Transverse colon (tissue), 4 donors: Measurements from ENCODE around the gene PMAIP1. TPM values are rescaled to one million over a fixed set of nuclear protein-coding genes. Genes with fewer than 3 reads are reported as not detected.

Source experiments
- DNase-seq: peaks from one replicate; pipeline ENCODE4 v3.0.0-alpha.2; 2019
- H3K27ac ChIP-seq, 4 donors: fragments of 200-600 bp; sonication (generic); 2 replicates each; pipeline ENCODE4 v1.5.1; 2016 to 2018; ENCODE audit warnings: inconsistent platforms in 4 of 4
- H3K27me3 ChIP-seq: fragments of 200-600 bp; sonication (generic); 2 replicates; pipeline ENCODE4 v1.5.1; 2017; ENCODE audit warnings: inconsistent platforms
- H3K36me3 ChIP-seq, 4 donors: fragments of 200-600 bp; sonication (generic); 2 replicates each; pipeline ENCODE4 v1.5.1; 2017 to 2019; ENCODE audit warnings: inconsistent platforms in 4 of 4
- H3K4me1 ChIP-seq, 4 donors: fragments of 200-600 bp; sonication (generic); 2 replicates each; pipeline ENCODE4 v1.5.1; 2017 to 2020; ENCODE audit warnings: inconsistent platforms in 4 of 4
- H3K4me3 ChIP-seq, 4 donors: fragments of 200-600 bp; sonication (generic); 1 replicate in 1 of 4; 2 replicates in 3 of 4; pipeline versions ENCODE4 v1.5.1 to v1.6.1; 2017 to 2019; ENCODE audit warnings: inconsistent platforms in 4 of 4
- H3K9me3 ChIP-seq, 2 donors: fragments of 200-600 bp; sonication (generic); 2 replicates each; pipeline ENCODE4 v1.5.1; 2017 to 2019; ENCODE audit warnings: inconsistent platforms in 2 of 2
- EP300 ChIP-seq: sonication (generic); formaldehyde crosslinking; IDR thresholded peaks from one replicate; pipeline ENCODE4 v1.6.1; 2017; ENCODE audit warnings: antibody characterized with exemption, low read depth
- POLR2A ChIP-seq: fragments of 450-650 bp; IDR thresholded peaks from one replicate; pipeline ENCODE4 v1.6.1; 2016; ENCODE audit warnings: antibody characterized with exemption, mild to moderate bottlenecking, moderate library complexity
- POLR2AphosphoS5 ChIP-seq, 3 donors: sonication (generic); formaldehyde crosslinking; IDR thresholded peaks; one replicate each; pipeline ENCODE4 v1.6.1; 2016; ENCODE audit warnings: antibody characterized with exemption in 3 of 3
- WGBS, 2 donors: methylation state at CpG; one replicate each; pipeline ENCODE4 v1.1.5; 2018; ENCODE audit warnings: low coverage in 1 of 2; 5-methylcytosine and 5-hydroxymethylcytosine counted together
- in situ Hi-C, 4 donors: fragments of 200-750 bp; cut with MboI; loops; one replicate each; pipeline versions ENCODE4 v1.15.0 to v1.15.1; 2017; ENCODE audit warnings: low sequenced_read_pairs in 3 of 4, low pct_ligation_motif_present in 1 of 4, low pct_unique_long_range_greater_than_20kb in 1 of 4
- intact Hi-C: fragments of 100-400 bp; cut with DNase I; formaldehyde crosslinking; loops from one replicate; pipeline ENCODE4 v1.15.1; 2023; ENCODE audit warnings: low total_unique reads
- total RNA-seq, 4 donors: library from RNA; depleted of rRNA; stranded (reverse); fragments of >200 nt; gene quantifications; one replicate each; pipeline ENCODE4 v1.1.0, GENCODE V29; 2016
- TF ChIP-seq, protein P1 (sequence below), 5 experiments: fragments of 200-600 bp in 3 of 5; fragments of 450-650 bp in 2 of 5; sonication (generic) in 3 of 5; IDR thresholded peaks; 1 replicate in 2 of 5; 2 replicates in 3 of 5; pipeline ENCODE4 v1.5.1; 2016 to 2017; ENCODE audit warnings: antibody characterized with exemption in 5 of 5, inconsistent platforms in 3 of 5, mild to moderate bottlenecking in 2 of 5, moderate library complexity in 1 of 5

The PMAIP1 gene
- total RNA-seq, 4 donors from 2014 or later, result 0.82 to 66.5 (median 3.5) TPM; not detected in 1

DNA sequence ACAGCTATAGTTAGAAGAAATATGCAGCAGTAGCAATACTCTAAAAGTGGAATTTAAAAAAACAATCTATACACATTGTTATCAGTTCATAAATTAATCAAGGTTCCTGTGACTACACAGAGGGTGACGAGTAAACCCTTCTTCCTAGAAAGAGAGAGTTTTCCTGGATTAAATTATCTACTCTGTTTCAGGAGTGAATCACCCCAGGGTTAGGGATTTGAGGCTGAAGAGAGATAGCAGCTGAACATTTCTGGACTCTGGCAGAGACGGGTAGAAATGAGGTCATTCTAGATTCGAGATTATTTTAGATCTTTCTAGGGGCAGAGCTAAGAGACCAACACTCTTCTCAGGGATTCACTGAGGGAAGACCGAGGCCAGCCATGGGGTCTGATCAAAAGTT, 38.8 kb upstream of the PMAIP1 start:
- H3K4me3 ChIP-seq, result no peak overlapping the region
- in situ Hi-C loops, result no loop called here
- H3K9me3 ChIP-seq, result no peaks in the 10 kb centered on the region
- intact Hi-C loops, result no loop called here
- H3K27ac ChIP-seq, result no peak overlapping the region
- no peak for TF ChIP-seq POLR2AphosphoS5 (IDR thresholded peaks at IDR 0.05)
- TF ChIP-seq POLR2A, result no peak
- TF ChIP-seq, protein P1, sequence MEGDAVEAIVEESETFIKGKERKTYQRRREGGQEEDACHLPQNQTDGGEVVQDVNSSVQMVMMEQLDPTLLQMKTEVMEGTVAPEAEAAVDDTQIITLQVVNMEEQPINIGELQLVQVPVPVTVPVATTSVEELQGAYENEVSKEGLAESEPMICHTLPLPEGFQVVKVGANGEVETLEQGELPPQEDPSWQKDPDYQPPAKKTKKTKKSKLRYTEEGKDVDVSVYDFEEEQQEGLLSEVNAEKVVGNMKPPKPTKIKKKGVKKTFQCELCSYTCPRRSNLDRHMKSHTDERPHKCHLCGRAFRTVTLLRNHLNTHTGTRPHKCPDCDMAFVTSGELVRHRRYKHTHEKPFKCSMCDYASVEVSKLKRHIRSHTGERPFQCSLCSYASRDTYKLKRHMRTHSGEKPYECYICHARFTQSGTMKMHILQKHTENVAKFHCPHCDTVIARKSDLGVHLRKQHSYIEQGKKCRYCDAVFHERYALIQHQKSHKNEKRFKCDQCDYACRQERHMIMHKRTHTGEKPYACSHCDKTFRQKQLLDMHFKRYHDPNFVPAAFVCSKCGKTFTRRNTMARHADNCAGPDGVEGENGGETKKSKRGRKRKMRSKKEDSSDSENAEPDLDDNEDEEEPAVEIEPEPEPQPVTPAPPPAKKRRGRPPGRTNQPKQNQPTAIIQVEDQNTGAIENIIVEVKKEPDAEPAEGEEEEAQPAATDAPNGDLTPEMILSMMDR (IDR thresholded peaks at IDR 0.05), result no peak
- no peak for TF ChIP-seq EP300
- H3K36me3 ChIP-seq, result no peaks in the 10 kb centered on the region
- peaks cover 0 to 4% (median 0%) of the 10 kb centered on the region in 4 donors for H3K4me1 ChIP-seq
- 67 to 70% methylated on average over 4 of the region's 4 CpGs for WGBS, 2 donors
- no peak for DNase-seq
- H3K27me3 ChIP-seq, result no peaks in the 10 kb centered on the region

DNA sequence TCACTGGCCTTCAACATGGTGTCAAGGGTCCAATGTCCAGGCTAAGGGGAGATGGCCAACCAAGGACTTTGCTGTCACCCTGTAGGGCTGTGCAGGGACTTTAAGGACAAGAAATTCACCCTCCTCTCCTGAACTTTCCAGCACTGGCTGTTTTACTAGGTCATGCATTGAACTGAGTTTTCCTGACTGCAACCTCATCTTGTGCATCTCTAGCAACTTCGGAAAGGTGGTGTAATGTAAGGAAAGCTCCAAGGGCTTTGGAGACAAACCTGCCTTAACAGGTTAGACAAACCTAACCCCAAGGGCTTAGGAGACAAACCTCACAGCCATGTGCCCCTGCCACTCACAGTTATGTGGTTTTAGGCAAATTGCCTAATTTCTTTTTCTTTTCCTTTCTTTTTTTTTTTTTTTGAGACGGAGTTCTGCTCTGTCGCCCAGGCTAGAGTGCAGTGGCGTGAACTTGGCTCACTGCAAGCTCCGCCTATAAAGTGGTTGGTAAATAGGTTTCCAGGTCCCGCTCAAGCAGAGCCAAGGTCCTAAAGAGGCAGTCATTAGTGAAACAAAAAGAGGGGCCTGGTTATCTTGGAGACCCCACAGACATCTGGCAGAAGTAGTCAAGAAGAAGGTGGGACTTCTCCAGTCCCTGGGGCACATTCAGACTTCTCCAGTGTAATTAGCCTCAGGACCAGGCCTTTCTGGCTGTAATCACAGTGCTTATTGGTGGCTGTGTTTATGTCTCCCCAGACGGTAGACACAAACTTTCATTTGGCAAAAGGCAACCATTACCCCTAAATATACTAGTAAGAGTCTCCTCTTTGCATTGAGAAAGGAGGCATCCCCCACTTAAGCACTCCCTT, 37.6 kb upstream of the PMAIP1 start:
- WGBS, 2 donors, result 59 to 74% methylated on average over 4 to 7 of the region's 7 CpGs
- Histone ChIP-seq H3K4me3 (no peak overlapping the region), H3K27me3 (no peaks in the 10 kb centered on the region), H3K4me1 (peaks cover 0 to 4% (median 0%) of the 10 kb centered on the region in 4 donors), H3K27ac (no peak overlapping the region), H3K36me3 (no peaks in the 10 kb centered on the region), H3K9me3 (no peaks in the 10 kb centered on the region)
- in situ Hi-C loops (no loop called here), intact Hi-C loops (no loop called here)
- no peak for DNase-seq
- TF ChIP-seq, protein P1 (IDR thresholded peaks at IDR 0.05), result no peak
- TF ChIP-seq POLR2A, result no peak

DNA sequence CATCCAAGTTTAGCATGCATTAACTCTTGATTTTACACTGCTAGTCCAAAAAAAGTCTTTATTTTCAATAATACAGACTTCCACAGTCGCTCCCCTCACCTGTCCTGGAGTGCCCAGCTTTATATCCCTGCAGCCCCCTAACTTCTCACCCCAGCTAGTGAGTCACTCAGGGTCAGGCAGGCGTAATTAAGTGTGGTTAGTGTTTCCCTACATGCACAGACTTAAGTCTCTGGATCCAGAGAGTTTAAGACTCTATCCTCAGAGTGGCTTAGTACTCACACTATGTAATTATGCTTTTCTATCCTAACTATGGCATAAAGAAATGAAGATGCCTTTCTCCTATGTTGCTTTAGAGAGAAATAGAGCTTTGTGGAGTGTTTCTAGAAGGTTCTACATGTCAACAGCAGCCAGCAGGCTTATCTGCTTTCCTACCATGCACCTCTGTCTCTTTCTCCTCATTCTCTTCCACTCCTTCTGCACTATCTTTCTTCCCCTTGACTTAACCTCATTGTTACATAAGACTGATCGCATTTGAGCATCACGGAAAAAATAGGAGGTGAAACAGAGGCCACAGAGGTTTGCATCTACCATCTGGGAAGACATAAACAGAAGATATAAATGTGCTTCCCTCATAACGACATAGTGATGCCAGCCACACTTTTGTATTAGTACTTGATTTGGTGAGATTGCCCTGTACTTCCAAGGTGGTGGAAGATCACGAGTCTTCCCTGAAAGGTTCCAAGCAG, 34.4 kb upstream of the PMAIP1 start:
- in situ Hi-C loops, result no loop called here
- Histone ChIP-seq H3K4me3 (no peak overlapping the region), H3K4me1 (peaks cover 0 to 4% (median 0%) of the 10 kb centered on the region in 4 donors), H3K36me3 (no peaks in the 10 kb centered on the region), H3K27ac (no peak overlapping the region), H3K9me3 (no peaks in the 10 kb centered on the region), H3K27me3 (no peaks in the 10 kb centered on the region)
- DNase-seq, result no peak
- TF ChIP-seq POLR2AphosphoS5 (IDR thresholded peaks at IDR 0.05), result no peak
- TF ChIP-seq POLR2A, result no peak
- TF ChIP-seq, protein P1 (IDR thresholded peaks at IDR 0.05), result no peak
- TF ChIP-seq EP300, result no peak
- intact Hi-C loops, result no loop called here
- WGBS, 2 donors, result 72 to 84% methylated on average over 5 to 6 of the region's 6 CpGs

DNA sequence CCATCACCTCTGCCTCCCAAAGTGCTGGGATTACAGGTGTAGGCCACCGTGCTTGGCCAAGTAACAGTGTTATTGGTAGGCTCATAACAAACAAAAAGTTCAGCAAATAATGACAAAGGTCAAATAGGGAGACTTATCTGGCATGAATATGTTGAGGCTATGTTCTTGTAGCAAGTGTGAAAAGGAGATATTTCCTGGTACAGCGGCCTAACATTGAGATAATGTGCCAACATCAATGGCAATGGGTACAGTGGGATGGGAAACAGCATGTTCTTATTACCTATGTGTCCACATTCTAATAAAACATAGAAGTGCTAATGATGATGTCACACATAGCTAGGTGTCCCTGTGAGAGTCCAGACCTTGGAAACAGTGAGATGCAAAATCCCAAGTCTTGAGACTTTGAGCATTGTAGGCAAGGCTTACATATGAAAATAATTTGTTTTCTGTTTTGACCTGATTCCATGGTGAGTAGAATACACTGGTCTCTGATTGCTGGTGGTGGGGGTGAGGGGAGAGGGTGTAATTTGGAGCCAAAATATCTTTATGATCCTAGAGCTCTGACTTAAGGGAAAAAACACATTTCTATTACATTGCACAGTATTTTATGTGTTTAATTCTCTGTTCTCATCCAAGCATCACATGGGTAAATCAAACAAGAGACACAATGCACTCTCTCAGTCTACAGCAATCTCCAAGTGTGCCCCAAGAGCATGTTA, 33.1 kb upstream of the PMAIP1 start:
- no peak for DNase-seq
- Histone ChIP-seq H3K9me3 (no peaks in the 10 kb centered on the region), H3K4me1 (peaks cover 0 to 4% (median 0%) of the 10 kb centered on the region in 4 donors), H3K27me3 (no peaks in the 10 kb centered on the region), H3K4me3 (no peak overlapping the region), H3K36me3 (no peaks in the 10 kb centered on the region), H3K27ac (no peak overlapping the region)
- TF ChIP-seq, protein P1 (IDR thresholded peaks at IDR 0.05), result no peak
- in situ Hi-C loops (no loop called here), intact Hi-C loops (no loop called here)
- WGBS, 2 donors, result 75 to 83% methylated on average over 1 to 2 of the region's 2 CpGs
